HCT116 (cell line): ENCODE results near the gene SLC9A2. TPM values are rescaled to one million over a fixed set of nuclear protein-coding genes. Genes with fewer than 3 reads are reported as not detected.

Experiments
- ATAC-seq: fragments of 200-7000 bp; cut with Tn5 transposase; 2 replicates; pipeline ENCODE4 v1.9.1; 2020; ENCODE audit warnings: mild to moderate bottlenecking, moderate library complexity
- BruUV-seq: library from RNA; stranded (reverse); fragments of 400-500 nt; replicated peaks from 2 replicates; lab custom pipeline; 2021; lab: Mats Ljungman, UMichigan
- CTCF ChIA-PET: fragments of 300-600 bp; sonication (Branson Sonifier 250); formaldehyde crosslinking; loops from one replicate; lab custom pipeline; 2021; ENCODE audit warnings: antibody characterized with exemption; lab: Charles Lee
- POLR2A ChIA-PET: fragments of 300-600, 350-600 bp; sonication (Branson Sonifier 250); formaldehyde crosslinking; loops from one replicate; lab custom pipeline; 2021; ENCODE audit warnings: antibody characterized with exemption; lab: Charles Lee
- RAD21 ChIA-PET, 2 experiments: fragments of 300-600 bp; sonication (Branson Sonifier 250); formaldehyde crosslinking; loops; one replicate each; lab custom pipeline; 2023; ENCODE audit warnings: low total read pairs in 2 of 2; ENCODE audit not compliant: uncharacterized antibody in 2 of 2, unreplicated experiment in 2 of 2, low non-redundant PET in 1 of 2; lab: Charles Lee
- DNase-seq: peaks from one replicate; pipeline ENCODE4 v3.0.0-alpha.2; 2010; ENCODE audit warnings: low read depth, low spot score
- H2AFZ ChIP-seq: fragments of 200-600 bp; shearing (Covaris generic), sonication (generic); 2 replicates; pipeline ENCODE4 v1.6.1; 2017; ENCODE audit warnings: low read depth, mixed run types, mixed read lengths, antibody characterized with exemption, low read length; ENCODE audit not compliant: poor library complexity, severe bottlenecking
- H3K27ac ChIP-seq: 2 replicates; pipeline ENCODE4 v1.5.1; 2012; ENCODE audit warnings: low read depth, low read length
- H3K27me3 ChIP-seq: fragments of 200-600 bp; sonication (generic); 2 replicates; pipeline ENCODE4 v1.6.1; 2016; ENCODE audit warnings: mixed run types, low read length, mixed read lengths; ENCODE audit not compliant: insufficient read depth
- H3K36me3 ChIP-seq, 2 experiments: fragments of 200-500 bp in 1 of 2; fragments of 200-600 bp in 1 of 2; sonication (Bioruptor generic) in 1 of 2; sonication (generic) in 1 of 2; 2 replicates each; pipeline versions ENCODE4 v1.5.1 to v1.6.1; 2014 to 2016; ENCODE audit warnings: low read length in 2 of 2, inconsistent platforms in 1 of 2, mixed read lengths in 1 of 2, mixed run types in 1 of 2; ENCODE audit not compliant: insufficient read depth in 2 of 2, control insufficient read depth in 1 of 2
- H3K4me1 ChIP-seq, 2 experiments: fragments of 200-600 bp in 1 of 2; sonication (generic) in 1 of 2; 2 replicates each; pipeline versions ENCODE4 v1.5.1 to v1.6.1; 2012 to 2017; ENCODE audit warnings: low read length in 2 of 2, inconsistent platforms in 1 of 2, mild to moderate bottlenecking in 1 of 2, mixed read lengths in 1 of 2, mixed run types in 1 of 2, moderate library complexity in 1 of 2; ENCODE audit not compliant: insufficient read depth in 2 of 2, control insufficient read depth in 1 of 2
- H3K4me2 ChIP-seq: fragments of 200-600 bp; sonication (generic); 2 replicates; pipeline ENCODE4 v1.6.1; 2017; ENCODE audit warnings: mixed run types, low read length, mixed read lengths
- H3K4me3 ChIP-seq, 2 experiments: fragments of 200-600 bp in 1 of 2; sonication (generic) in 1 of 2; replicated peaks in 1 of 2; 2 replicates each; pipeline ENCODE4 v1.5.1; 2011 to 2016; ENCODE audit warnings: low read length in 2 of 2, control low read depth in 1 of 2, low read depth in 1 of 2, mild to moderate bottlenecking in 1 of 2, mixed read lengths in 1 of 2, mixed run types in 1 of 2
- H3K79me2 ChIP-seq: fragments of 200-600 bp; sonication (generic); 2 replicates; pipeline ENCODE4 v1.6.1; 2017; ENCODE audit warnings: mild to moderate bottlenecking, mixed run types, low read length, moderate library complexity, mixed read lengths; ENCODE audit not compliant: insufficient read depth
- H3K9ac ChIP-seq: fragments of 200-600 bp; sonication (generic); 2 replicates; pipeline ENCODE4 v1.6.1; 2016; ENCODE audit warnings: low read length, mixed read lengths
- H3K9me2 ChIP-seq: fragments of 200-600 bp; sonication (generic), shearing (Covaris generic); 2 replicates; pipeline ENCODE4 v1.6.1; 2017; ENCODE audit warnings: mixed run types, mild to moderate bottlenecking, moderate library complexity; ENCODE audit not compliant: insufficient read depth
- H3K9me3 ChIP-seq, 2 experiments: fragments of 200-500 bp in 1 of 2; fragments of 200-600 bp in 1 of 2; sonication (Bioruptor generic) in 1 of 2; sonication (generic) in 1 of 2; 2 replicates each; pipeline ENCODE4 v1.6.1; 2014 to 2017; ENCODE audit warnings: low read length in 2 of 2, mixed read lengths in 2 of 2, inconsistent platforms in 1 of 2, low read depth in 1 of 2, mild to moderate bottlenecking in 1 of 2, mixed run types in 1 of 2, moderate library complexity in 1 of 2; ENCODE audit not compliant: control insufficient read depth in 1 of 2, insufficient read depth in 1 of 2
- H4K20me1 ChIP-seq: fragments of 200-600 bp; sonication (generic), shearing (Covaris generic); 2 replicates; pipeline ENCODE4 v1.6.1; 2017; ENCODE audit warnings: mixed run types, mild to moderate bottlenecking, moderate library complexity; ENCODE audit not compliant: insufficient read depth
- CBX3 ChIP-seq: IDR thresholded peaks from 2 replicates; pipeline ENCODE4 v1.6.1; 2012; ENCODE audit warnings: low read depth
- EGR1 ChIP-seq: IDR thresholded peaks from 2 replicates; pipeline ENCODE4 v1.6.1; 2012; ENCODE audit warnings: low read depth
- EZH2phosphoT487 ChIP-seq: fragments of 200-600 bp; IDR thresholded peaks from 2 replicates; pipeline ENCODE4 v1.6.1; 2018; ENCODE audit warnings: antibody characterized with exemption, borderline replicate concordance
- FOSL1 ChIP-seq: IDR thresholded peaks from 2 replicates; pipeline ENCODE4 v1.6.1; 2012; ENCODE audit warnings: low read depth
- MAX ChIP-seq: IDR thresholded peaks from 2 replicates; pipeline ENCODE4 v1.6.1; 2012
- RAD21 ChIP-seq: IDR thresholded peaks from 2 replicates; pipeline ENCODE4 v1.6.1; 2012; ENCODE audit warnings: low read depth, mild to moderate bottlenecking
- SP1 ChIP-seq: IDR thresholded peaks from 2 replicates; pipeline ENCODE4 v1.6.1; 2012; ENCODE audit warnings: low read depth
- ZNF274 ChIP-seq: fragments of 200-500 bp; sonication (Bioruptor generic); IDR thresholded peaks from 2 replicates; pipeline ENCODE4 v1.6.1; 2014; ENCODE audit warnings: mild to moderate bottlenecking, low read depth, low read length, inconsistent platforms
- intact Hi-C: fragments of 100-400 bp; cut with micrococcal nuclease; formaldehyde crosslinking; loops from 2 replicates; pipeline ENCODE4 v1.10.0; 2022
- total RNA-seq: library from RNA; stranded (reverse); gene quantifications from one replicate; pipeline ENCODE4 v1.2.1, GENCODE V29; 2021; ENCODE audit not compliant: unreplicated experiment

SLC9A2 gene
- total RNA-seq, 1 experiment from 2014 or later, result 1.4 TPM

- no peak overlapping the region for H3K27ac ChIP-seq
- H3K4me2 ChIP-seq, result no peak overlapping the region
- RAD21 ChIA-PET, result no interaction called here
- H3K4me1 ChIP-seq, result peaks cover 0 to 4% of the 10 kb centered on the region in 2 experiments; a peak in 1 of 4 replicates
- no peaks in the 10 kb centered on the region for H3K27me3 ChIP-seq
- ATAC-seq (no peak), DNase-seq (no peak)
- H3K79me2 ChIP-seq, result no peaks in the 10 kb centered on the region
- H3K4me3 ChIP-seq, result no peak overlapping the region
- H3K9me2 ChIP-seq, result no peaks in the 10 kb centered on the region
- H3K9ac ChIP-seq, result no peak overlapping the region
- TF ChIP-seq FOSL1 (no peak), ZNF274 (no peak), MAX (no peak)
- no TSS peak for BruUV-seq
- CTCF ChIA-PET, result interaction anchor here (0.9 kb wide), 1 partner anchor 331 kb away, joined by 3 read pairs; no protein-coding TSS in a partner anchor
- no peaks in the 10 kb centered on the region for H3K9me3 ChIP-seq
- H2AFZ ChIP-seq, result no peak overlapping the region
- no peaks in the 10 kb centered on the region for H3K36me3 ChIP-seq
- intact Hi-C loops, result no loop called here
- POLR2A ChIA-PET, result no interaction called here
- no peaks in the 10 kb centered on the region for H4K20me1 ChIP-seq
Measured at GRCh38 chr2:102632380-102633175, 13.2 kb downstream of the SLC9A2 start.

GRCh38 chr2:102634831-102635241 lies 15.5 kb downstream of the SLC9A2 start:
- Histone ChIP-seq H4K20me1 (no peaks in the 10 kb centered on the region), H3K4me1 (peaks cover 0 to 4% of the 10 kb centered on the region in 2 experiments; a peak in 1 of 4 replicates), H3K36me3 (no peaks in the 10 kb centered on the region), H3K79me2 (no peaks in the 10 kb centered on the region), H3K9me2 (no peaks in the 10 kb centered on the region), H3K9ac (no peak overlapping the region), H3K27ac (no peak overlapping the region)
- ChIA-PET POLR2A (no interaction called here), RAD21 (no interaction called here)
- no peak for DNase-seq
- BruUV-seq, result no TSS peak
- TF ChIP-seq SP1, result no peak
- TF ChIP-seq CBX3, result no peak
- no peak for TF ChIP-seq RAD21
- TF ChIP-seq EGR1, result no peak
- TF ChIP-seq EZH2phosphoT487, result no peak
- TF ChIP-seq, all 23 proteins: peak for 0
- 0 out of 2 replicates have a peak, but pooled peaks cover 5% of the 10 kb centered on the region for H3K27me3 ChIP-seq
- CTCF ChIA-PET, result no interaction called here
- no peak for ATAC-seq
- no peaks in the 10 kb centered on the region for H3K9me3 ChIP-seq
- intact Hi-C loops, result no loop called here
- no peak overlapping the region for H2AFZ ChIP-seq
- no peak overlapping the region for H3K4me3 ChIP-seq
- no peak overlapping the region for H3K4me2 ChIP-seq
